ENCODE data around the gene URGCP. TPM values are rescaled to one million over a fixed set of nuclear protein-coding genes. Genes with fewer than 3 reads are reported as not detected.

Gene URGCP
- total RNA-seq, 3 donors from 2014 or later: 31.7 to 32.6 (median 32.5) TPM

DNA sequence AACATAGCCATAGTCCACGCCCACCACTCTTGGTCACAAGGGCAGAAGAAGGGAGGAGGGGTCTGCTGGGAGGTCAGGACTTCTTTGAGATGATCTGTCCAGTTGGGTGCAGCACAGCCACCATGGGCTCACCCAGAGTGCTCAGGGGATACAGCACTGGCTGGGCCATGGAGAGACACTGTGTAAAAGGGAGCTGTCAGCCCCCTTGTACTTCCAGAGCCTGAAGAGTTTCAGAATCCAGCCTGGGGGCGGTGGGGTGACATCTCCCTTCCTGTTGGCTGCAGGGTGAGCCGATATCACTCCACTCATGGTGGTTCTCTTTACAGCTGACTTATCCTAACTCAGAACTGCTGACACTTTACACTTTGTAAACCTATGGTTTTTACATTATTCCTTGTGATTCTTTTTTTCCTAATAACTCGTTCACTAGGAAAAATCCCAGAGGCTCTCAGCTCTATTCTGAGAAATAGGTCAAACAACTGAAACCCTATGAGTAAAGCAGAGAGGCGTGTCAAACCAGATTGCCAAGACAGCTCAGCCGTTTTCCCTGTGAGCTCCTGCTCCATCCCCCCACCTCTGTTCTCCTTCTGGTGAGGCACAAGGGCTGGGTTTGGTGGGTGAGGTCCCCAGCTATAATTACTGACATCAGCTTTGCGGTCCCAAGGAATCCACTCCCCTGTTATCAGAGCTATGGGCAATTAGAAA lies 33.8 kb downstream of the URGCP start:
- ATAC-seq (no peak), DNase-seq (no peak)
- H3K36me3 Mint-ChIP-seq (ENCODE audit: insufficient read depth): peaks cover 14% of the 10 kb centered on the region
- H3K27me3 Mint-ChIP-seq (ENCODE audit: low read depth): no peaks in the 10 kb centered on the region
- no peaks in the 10 kb centered on the region for H3K9me3 Mint-ChIP-seq
- no peak overlapping the region for H3K4me3 Mint-ChIP-seq
- peaks cover 22% of the 10 kb centered on the region for H3K4me1 Mint-ChIP-seq (ENCODE audit: low read depth)

DNA sequence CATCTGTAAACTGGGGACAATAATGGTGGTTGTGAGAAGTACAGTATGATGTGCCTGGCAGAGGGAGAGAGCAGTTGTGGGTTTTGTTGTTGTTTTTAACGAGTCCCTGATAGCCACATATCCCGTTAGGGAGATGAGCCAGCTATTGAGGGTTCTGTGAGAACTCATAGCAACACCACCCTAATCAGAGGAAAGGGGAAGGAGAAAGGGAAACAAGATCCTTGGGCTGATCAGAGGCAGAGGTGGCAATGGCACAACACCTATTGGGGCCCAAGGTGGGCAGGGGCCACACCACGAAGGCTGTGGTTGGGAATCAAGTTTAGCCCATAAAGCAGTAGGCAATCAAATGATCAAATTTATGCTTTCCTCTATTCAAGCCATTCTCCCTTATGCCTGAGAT lies 35.3 kb downstream of the URGCP start:
- Mint-ChIP-seq H3K9me3 (no peaks in the 10 kb centered on the region), H3K36me3 (ENCODE audit: insufficient read depth) (peaks cover 17% of the 10 kb centered on the region)

DNA sequence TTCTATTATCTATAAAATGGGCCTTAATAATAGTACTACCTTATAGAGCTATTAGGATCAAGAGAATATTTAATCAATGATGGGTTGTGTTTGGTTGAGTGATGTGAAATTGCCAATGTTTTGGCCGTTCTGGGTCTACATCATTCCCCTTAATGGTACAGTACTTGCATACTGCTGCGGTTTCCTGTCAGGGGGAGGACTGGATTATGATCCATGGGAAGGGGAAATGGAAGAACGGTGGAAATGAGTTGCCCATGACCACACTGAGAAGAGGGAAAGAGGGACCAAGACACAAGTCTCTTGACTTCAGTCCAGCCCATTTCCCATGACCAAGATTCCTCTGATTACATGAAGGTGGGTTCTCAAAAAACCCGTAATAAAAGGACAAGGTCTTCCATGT lies 36.1 kb downstream of the URGCP start:
- peaks cover 22% of the 10 kb centered on the region for H3K4me1 Mint-ChIP-seq (ENCODE audit: low read depth)
- no peaks in the 10 kb centered on the region for H3K27me3 Mint-ChIP-seq (ENCODE audit: low read depth)
- DNase-seq (no peak), ATAC-seq (no peak)
- H3K4me3 Mint-ChIP-seq: peak overlapping the region; percentile 76
- H3K9me3 Mint-ChIP-seq: no peaks in the 10 kb centered on the region
- peaks cover 21% of the 10 kb centered on the region for H3K36me3 Mint-ChIP-seq (ENCODE audit: insufficient read depth)

More for the DNA sequence above, 35.3 kb downstream of the URGCP start:
- DNase-seq (no peak), ATAC-seq (no peak)
- no peaks in the 10 kb centered on the region for H3K27me3 Mint-ChIP-seq (ENCODE audit: low read depth)
- H3K4me3 Mint-ChIP-seq: no peak overlapping the region
- peaks cover 22% of the 10 kb centered on the region for H3K4me1 Mint-ChIP-seq (ENCODE audit: low read depth)

DNA sequence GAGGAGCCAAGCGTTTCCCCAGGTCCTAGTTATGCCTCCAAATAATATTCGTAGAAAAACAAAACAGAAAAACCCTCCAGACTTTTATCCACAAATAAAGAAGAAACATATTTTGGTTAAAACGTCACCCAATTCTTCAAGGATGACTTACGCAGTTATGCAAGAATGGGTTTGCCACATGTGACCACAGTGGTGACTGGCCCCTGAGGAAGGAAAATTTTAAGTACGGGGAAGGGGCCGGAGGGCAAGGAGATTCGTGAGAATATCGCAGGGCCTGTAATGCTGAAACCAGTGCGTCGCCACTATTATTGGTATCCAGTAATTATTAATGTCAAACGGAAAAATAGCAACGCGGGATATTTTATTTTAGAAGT lies 36.5 kb downstream of the URGCP start:
- no peaks in the 10 kb centered on the region for H3K27me3 Mint-ChIP-seq (ENCODE audit: low read depth)
- ATAC-seq (peak; percentile 11 to 13), DNase-seq (no peak)
- H3K4me3 Mint-ChIP-seq: peak overlapping the region; percentile 76
- peaks cover 24% of the 10 kb centered on the region for H3K36me3 Mint-ChIP-seq (ENCODE audit: insufficient read depth)
- H3K4me1 Mint-ChIP-seq (ENCODE audit: low read depth): peaks cover 22% of the 10 kb centered on the region
- H3K9me3 Mint-ChIP-seq: no peaks in the 10 kb centered on the region

DNA sequence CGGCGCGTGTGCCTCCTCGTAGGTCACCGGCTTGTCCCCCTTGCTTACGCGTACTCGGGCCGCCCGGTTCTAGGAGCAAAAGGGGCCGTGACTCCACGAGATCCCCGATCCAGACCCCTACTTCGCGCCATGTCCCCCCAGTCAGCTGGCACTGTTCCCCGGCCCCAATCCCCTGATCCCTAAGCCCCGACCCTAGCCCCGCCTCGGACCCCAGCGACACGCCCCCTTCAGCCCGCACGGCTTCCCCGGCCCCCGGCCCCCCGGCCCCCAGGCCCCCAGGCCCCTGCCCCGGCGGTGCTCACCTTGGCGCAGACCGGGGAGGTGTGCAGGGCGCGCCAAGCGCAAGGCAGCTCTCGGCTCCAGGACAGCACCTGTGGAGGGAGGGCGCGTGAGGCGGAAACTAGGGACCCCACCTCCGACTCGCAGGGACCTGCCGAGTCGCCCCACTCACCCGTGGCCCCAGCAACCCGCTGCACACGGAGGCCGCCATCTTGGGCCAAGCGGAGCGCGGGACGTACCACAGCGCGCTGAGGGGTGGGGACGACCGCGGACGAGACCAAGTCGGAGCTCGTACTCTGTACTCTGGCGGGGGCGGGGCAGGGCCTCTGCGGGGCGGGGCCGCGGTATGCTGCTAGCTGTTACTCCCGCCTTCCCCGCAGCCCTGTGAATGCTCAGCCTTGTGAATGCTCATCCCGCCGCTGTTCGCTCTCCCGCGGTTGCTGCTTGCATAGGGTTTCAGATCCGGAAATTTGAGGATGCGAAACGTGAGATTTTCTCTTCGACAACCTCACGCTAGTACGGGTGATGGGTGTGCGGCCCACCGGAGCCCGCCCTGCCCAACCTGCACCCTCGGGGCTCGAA lies 37.2 kb downstream of the URGCP start, which contains the start of gene MRPS24:
Gene MRPS24 (minus strand): TSS at position 512 of the 861 bp plus-strand sequence. CDS start 22 bp downstream, at position 490.
- Mint-ChIP-seq H3K27me3 (ENCODE audit: low read depth) (no peaks in the 10 kb centered on the region), H3K9me3 (no peaks in the 10 kb centered on the region), H3K4me1 (ENCODE audit: low read depth) (peaks cover 22% of the 10 kb centered on the region), H3K4me3 (peak within 1 kb of the TSS; percentile 76), H3K36me3 (ENCODE audit: insufficient read depth) (peaks cover 24% of the 10 kb centered on the region)
- DNase-seq: peak; percentile 94
- peak; percentile 98 for ATAC-seq

DNA sequence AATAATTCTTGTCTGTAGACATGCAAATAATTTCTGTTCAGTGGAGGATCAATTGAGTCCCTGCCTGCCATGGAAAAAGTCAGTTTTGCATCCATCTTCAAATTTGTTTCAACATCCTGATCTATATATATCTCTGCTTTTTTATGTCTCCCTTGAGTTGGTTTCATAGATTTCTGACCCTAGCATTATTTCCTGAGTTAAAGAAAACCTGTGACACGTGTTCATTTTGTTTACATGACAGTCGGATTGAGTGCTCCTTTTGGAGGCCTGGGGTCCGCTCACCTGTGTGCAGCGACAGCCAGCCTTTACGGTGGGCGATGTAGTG lies 37.8 kb downstream of the URGCP start:
- ATAC-seq: peak in 1 of 2 donors; percentile 13

DNA sequence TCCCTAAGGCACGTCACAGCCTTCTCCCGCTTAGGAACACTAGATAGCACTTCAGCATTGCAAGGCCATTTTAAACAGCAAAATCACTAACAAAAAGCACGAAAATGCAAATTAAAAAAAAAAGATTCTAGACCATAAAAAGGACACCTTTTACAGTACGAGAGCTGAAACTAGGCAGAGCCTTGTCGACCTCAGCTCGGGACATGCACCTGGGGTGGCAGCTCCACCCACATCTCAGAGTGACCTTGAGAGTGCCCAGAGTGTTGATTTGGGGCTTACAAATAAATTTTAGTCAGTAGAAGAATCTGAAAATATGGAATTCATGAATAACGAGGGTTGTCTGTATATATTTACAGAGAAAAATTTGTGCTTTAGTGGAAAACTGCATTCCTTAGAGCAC lies 38.2 kb downstream of the URGCP start:
- no peaks in the 10 kb centered on the region for H3K9me3 Mint-ChIP-seq
- ATAC-seq (no peak), DNase-seq (no peak)
- no peaks in the 10 kb centered on the region for H3K27me3 Mint-ChIP-seq (ENCODE audit: low read depth)
- peaks cover 24% of the 10 kb centered on the region for H3K36me3 Mint-ChIP-seq (ENCODE audit: insufficient read depth)
- peaks cover 22% of the 10 kb centered on the region for H3K4me1 Mint-ChIP-seq (ENCODE audit: low read depth)
- H3K4me3 Mint-ChIP-seq: peak overlapping the region; percentile 76

More for the DNA sequence above, 37.8 kb downstream of the URGCP start:
- peak overlapping the region; percentile 76 for H3K4me3 Mint-ChIP-seq
- peaks cover 22% of the 10 kb centered on the region for H3K4me1 Mint-ChIP-seq (ENCODE audit: low read depth)
- no peak for DNase-seq
- H3K9me3 Mint-ChIP-seq: no peaks in the 10 kb centered on the region
- no peaks in the 10 kb centered on the region for H3K27me3 Mint-ChIP-seq (ENCODE audit: low read depth)
- H3K36me3 Mint-ChIP-seq (ENCODE audit: insufficient read depth): peaks cover 24% of the 10 kb centered on the region

DNA sequence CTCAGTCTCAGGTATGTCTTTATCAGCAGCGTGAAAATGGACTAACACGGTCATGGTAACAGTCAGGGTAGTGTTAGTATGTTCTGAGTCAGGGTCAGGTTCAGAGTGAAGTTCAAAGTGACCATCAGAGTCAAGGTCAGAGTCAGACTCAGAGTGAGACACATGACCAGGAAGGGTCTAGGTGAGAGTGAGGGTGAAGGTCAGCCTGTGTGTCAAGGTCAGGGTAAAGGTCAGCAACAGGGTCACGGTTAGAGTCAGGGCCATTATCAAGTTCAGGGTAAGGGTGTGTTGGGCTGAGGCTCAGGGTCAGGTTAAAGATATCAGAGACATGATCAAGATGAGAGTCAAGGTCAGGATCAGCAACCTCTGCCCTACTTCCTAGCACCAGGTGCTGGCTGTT lies 41.1 kb downstream of the URGCP start:
- H3K4me1 Mint-ChIP-seq (ENCODE audit: low read depth): peaks cover 19% of the 10 kb centered on the region
- no peak for ATAC-seq

DNA sequence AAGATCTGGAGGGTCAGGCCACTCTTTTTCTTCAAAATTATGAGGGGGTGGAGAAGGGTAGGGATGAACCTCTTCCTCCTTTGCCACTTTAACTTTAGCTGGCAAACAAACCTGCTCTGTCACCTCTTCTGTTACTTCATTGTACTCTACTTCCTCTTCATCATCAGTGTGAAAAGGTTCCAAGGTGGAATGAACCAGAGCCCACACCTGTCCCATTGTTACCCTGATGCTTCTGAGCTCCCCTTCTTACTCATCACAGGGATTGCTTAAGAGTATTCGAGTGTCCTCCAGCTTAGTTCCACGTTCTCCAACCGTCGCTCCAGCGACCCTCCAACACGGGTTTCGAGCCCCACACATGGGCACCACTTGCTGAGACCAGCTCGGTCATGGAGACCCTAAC lies 42.3 kb downstream of the URGCP start:
- Mint-ChIP-seq H3K27me3 (ENCODE audit: low read depth) (no peaks in the 10 kb centered on the region), H3K4me3 (no peak overlapping the region), H3K36me3 (ENCODE audit: insufficient read depth) (peaks cover 24% of the 10 kb centered on the region), H3K4me1 (ENCODE audit: low read depth) (peaks cover 11% of the 10 kb centered on the region), H3K9me3 (no peaks in the 10 kb centered on the region)
- ATAC-seq (no peak), DNase-seq (no peak)

More for the DNA sequence above, 41.1 kb downstream of the URGCP start:
- Mint-ChIP-seq H3K27me3 (ENCODE audit: low read depth) (no peaks in the 10 kb centered on the region), H3K4me3 (no peak overlapping the region), H3K9me3 (no peaks in the 10 kb centered on the region), H3K36me3 (ENCODE audit: insufficient read depth) (peaks cover 24% of the 10 kb centered on the region)
- DNase-seq: no peak

DNA sequence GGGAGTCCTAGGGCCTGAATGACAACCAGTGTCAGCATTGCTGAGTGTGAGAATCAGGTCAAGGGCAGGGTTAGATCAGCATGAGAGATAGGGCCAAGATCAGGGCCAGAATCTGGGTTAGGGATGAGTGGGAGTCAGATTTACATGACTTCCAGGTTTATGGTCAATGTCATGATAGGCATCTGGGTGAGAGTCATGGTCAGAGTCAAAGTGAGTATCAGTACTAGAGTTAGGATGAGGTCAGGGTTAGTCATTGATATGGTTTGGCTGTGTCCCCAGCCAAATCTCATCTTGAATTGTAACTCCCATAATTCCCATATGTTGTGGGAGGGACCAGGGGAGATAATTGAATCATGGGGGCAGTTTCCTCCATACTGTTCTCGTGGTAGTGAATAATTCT lies 49.4 kb downstream of the URGCP start:
- no peaks in the 10 kb centered on the region for H3K27me3 Mint-ChIP-seq (ENCODE audit: low read depth)
- DNase-seq (no peak), ATAC-seq (peak; percentile 60 to 73)
- H3K9me3 Mint-ChIP-seq: no peaks in the 10 kb centered on the region
- no peaks in the 10 kb centered on the region for H3K36me3 Mint-ChIP-seq (ENCODE audit: insufficient read depth)
- H3K4me1 Mint-ChIP-seq (ENCODE audit: low read depth): no peaks in the 10 kb centered on the region
- no peak overlapping the region for H3K4me3 Mint-ChIP-seq

DNA sequence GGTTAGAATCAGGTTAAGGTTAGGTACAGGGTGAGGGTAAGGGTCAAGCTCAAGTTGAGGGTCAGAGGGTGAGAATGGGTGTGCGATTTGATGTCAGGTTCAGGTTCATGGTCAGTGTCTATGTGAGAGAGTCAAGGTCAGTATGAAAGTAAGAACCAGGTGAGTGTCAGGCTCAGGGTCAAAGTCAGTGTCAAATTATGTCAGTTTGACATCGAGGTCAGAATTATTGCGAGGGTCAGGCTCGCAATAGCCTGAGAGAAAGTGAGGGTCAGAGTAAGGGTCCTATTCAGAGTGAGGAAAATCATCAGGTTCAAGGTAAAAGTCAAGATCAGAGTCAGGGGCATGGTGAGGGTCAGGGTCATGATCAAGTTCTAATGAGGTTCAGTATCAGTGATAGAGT lies 50.1 kb downstream of the URGCP start:
- no peak for DNase-seq
- Mint-ChIP-seq H3K9me3 (no peaks in the 10 kb centered on the region), H3K27me3 (ENCODE audit: low read depth) (no peaks in the 10 kb centered on the region), H3K4me1 (ENCODE audit: low read depth) (no peaks in the 10 kb centered on the region), H3K36me3 (ENCODE audit: insufficient read depth) (no peaks in the 10 kb centered on the region), H3K4me3 (no peak overlapping the region)
- ATAC-seq: no peak

DNA sequence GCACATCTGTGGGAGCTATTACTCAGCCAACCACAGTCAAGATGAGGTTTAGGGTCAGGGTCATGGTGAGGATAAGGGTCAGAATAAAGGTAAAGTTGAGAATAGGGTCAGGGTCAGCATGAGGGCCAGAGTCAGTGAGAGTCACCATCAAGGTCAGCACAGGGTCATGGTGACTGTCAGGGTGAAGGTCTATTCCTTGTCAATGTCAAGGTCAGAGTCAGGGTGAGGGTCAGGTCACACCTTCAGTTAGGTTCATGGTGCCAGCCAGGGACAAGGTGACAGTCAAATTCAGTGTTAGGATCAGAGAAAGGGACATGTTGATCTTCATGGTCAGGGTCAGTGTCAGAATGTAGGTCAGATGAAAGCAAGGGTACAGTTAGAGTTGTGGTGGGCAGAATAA lies 51.2 kb downstream of the URGCP start:
- no peaks in the 10 kb centered on the region for H3K9me3 Mint-ChIP-seq
- no peaks in the 10 kb centered on the region for H3K36me3 Mint-ChIP-seq (ENCODE audit: insufficient read depth)
- DNase-seq (no peak), ATAC-seq (no peak)
- no peaks in the 10 kb centered on the region for H3K27me3 Mint-ChIP-seq (ENCODE audit: low read depth)
- no peaks in the 10 kb centered on the region for H3K4me1 Mint-ChIP-seq (ENCODE audit: low read depth)
- H3K4me3 Mint-ChIP-seq: no peak overlapping the region

DNA sequence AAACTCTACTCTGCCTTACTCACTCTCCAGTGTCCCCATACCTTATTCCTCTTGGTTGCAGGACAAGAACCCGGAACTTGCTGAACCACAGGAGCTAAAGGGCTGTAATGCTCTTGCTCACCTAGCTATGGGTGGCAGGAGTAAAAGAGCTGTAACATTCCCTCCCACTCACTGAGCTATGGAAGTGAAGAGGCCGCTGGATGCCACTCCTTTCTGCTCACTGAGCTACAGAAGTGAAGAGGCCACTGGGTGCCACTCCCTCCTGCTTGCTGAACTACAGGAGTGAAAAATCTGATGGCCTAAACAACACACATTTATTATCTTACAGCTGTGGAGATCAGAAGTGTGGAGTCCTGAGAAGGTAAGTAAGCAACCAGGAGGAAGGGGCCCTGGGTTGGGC lies 54.6 kb downstream of the URGCP start:
- Mint-ChIP-seq H3K36me3 (ENCODE audit: insufficient read depth) (no peaks in the 10 kb centered on the region), H3K9me3 (no peaks in the 10 kb centered on the region), H3K4me1 (ENCODE audit: low read depth) (no peaks in the 10 kb centered on the region), H3K4me3 (no peak overlapping the region), H3K27me3 (ENCODE audit: low read depth) (peaks cover 3% of the 10 kb centered on the region)
- DNase-seq (no peak), ATAC-seq (no peak)

DNA sequence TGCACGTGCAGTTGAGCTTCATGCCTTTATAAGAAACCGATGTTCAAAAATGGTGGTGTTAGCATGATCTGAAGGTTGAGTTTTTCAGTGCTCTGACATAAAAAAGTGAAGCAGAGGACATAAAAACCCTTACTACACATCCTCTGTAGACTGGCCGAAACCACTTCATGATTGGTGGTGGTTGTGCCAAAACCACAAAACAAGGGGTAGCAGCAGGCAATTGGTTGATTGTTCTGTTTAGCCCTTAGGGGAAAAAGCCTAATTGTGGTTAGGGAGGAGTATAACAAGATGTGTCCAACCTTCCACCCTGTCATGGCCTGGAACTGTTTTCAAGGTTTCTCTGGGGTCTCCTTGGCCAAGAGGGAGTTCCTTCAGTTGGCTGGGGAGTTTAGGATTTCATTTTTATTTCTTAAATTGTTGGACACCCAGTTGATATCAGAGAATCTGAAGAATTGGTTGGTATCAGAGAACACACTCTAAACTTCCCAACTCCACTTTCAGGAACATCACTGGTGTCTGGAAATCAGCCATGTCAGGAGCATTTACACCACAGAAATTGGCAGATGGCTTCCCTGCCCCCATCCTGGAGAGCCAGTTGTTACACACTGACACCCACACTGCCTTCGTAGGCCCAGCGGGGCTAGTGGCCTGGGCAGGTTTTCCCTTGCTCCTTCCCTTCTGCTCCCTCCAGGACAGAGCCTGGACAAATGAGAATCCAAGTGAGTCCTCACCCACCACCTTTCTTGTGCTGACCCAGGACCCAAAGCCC lies 55.9 kb downstream of the URGCP start:
- Mint-ChIP-seq H3K27me3 (ENCODE audit: low read depth) (peaks cover 3% of the 10 kb centered on the region), H3K36me3 (ENCODE audit: insufficient read depth) (no peaks in the 10 kb centered on the region), H3K9me3 (no peaks in the 10 kb centered on the region), H3K4me1 (ENCODE audit: low read depth) (no peaks in the 10 kb centered on the region), H3K4me3 (no peak overlapping the region)
- ATAC-seq (no peak), DNase-seq (no peak)
